Measurements from ENCODE around the gene OR52K1.
"Not testable (repeated sequence)": the region's sequence is repeated elsewhere in the genome, so short reads cannot be mapped to it uniquely, and the experiment has no call there.

OR52K1 gene

DNA sequence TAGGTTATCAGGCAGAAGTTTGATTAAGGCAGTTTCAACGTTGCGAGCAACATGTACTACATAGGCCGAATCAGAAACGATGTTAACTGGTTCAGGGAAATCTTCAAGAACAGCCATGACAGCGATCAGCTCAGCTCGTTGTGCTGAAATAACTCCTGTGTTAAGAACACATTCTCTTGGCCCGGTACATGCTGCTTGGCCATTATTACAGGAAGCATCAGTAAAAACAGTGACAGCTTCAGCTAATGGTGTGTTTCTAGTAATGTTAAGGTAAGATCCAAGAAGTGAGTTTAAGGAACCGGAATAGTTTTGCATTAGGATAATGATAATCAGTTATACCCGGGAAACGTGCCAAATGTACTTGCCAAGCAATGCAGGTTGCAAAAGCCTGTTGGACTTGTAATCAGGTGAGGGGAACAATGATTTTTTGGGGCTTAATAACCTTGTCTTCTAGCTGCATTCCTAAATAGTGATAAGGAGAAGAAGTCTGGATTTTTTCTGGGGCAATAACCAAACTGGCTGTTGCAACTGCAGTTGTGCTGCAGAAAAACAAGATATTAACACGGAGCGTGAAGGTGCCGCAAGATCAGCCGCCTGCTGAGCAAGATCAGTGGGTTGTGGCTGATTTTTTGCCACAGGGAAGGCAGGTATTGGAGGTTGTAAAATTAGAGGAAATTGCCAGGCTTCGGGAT lies 14.3 kb downstream of the OR52K1 start:
- Mint-ChIP-seq H3K27me3 (peaks cover 48% of the 10 kb centered on the region in 2 donors), H3K4me1 (ENCODE audit: low read depth in 2 of 2) (peaks cover 4% of the 10 kb centered on the region in 2 donors), H3K36me3 (ENCODE audit: insufficient read depth) (no peaks in the 10 kb centered on the region), H3K9me3 (no peaks in the 10 kb centered on the region), H3K27ac (no peak overlapping the region), H3K4me3 (no peak overlapping the region)
- no peak for ATAC-seq (replicated peaks)
- no peak for DNase-seq

DNA sequence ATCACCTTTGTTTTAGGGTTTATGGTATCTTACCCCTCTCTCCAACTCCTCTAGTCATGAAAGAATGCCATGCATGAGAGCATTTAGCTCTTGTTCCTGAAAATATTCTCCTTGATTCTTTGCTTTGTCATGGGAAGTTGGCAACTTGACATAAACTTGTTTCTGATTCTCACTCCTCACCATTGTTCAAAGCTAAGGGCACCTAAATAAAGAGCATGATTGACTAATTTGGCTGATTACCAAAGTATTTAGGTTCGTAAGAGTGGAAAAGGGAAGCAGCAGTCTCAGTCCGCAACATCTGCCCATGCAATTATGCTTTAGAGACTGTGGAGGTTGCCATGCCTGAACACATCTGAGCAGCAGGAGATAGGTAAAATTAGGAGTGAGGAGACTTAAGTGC lies 26.4 kb downstream of the OR52K1 start:
- DNase-seq (no peak), ATAC-seq (replicated peaks) (no peak)
- no peak overlapping the region for H3K27ac Mint-ChIP-seq
- peaks cover 0 to 2% of the 10 kb centered on the region in 2 donors for H3K9me3 Mint-ChIP-seq
- no peaks in the 10 kb centered on the region for H3K36me3 Mint-ChIP-seq (ENCODE audit: insufficient read depth)
- no peaks in the 10 kb centered on the region for H3K4me1 Mint-ChIP-seq (ENCODE audit: low read depth in 2 of 2)
- H3K27me3 Mint-ChIP-seq: peaks cover 45 to 46% of the 10 kb centered on the region in 2 donors
- no peak overlapping the region for H3K4me3 Mint-ChIP-seq

DNA sequence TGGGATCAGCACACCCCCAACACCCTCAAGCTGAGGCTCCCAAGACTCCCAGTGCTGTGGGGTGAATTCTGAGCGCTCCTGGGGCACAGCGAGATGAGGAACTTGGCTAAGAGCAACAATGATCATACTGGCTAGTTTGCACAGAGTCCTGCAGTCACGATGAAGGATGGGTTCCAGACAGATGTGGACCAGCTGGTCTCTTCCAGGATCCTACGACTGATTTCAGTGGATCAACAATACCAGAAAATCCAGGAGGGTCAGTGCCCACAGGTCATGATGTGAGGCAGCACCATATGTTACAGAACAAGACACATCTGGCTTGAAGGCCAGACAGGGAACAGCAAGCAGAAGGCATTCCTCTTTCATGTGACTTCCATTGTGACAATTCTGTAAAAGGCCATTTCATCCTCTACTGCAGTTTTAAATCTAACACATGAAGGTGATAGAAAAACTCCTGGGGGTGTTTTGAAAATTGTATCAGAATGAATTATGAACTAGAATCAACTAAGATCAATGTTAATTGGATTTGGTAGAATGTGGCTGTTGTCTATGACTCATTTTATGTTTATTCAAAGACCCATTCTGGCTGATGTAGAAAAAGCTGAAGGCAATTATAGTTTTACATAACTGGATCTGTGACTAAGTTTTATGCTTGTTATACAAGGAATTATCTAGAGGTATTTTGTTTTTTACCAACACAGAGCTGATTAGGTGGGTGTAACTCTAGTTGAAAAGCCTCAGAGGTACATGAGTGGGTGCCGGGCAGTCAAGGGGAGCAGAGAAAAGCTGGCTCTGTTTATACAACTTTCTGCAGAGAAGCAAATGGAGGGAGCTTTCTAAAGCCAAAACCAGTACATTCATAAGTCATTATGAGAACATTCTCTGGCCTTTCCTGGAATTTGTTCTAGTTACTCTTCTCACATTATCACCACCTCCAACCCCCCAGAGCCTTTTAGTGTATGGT lies 29.1 kb downstream of the OR52K1 start:
- no peak for DNase-seq
- H3K4me3 Mint-ChIP-seq: no peak overlapping the region

DNA sequence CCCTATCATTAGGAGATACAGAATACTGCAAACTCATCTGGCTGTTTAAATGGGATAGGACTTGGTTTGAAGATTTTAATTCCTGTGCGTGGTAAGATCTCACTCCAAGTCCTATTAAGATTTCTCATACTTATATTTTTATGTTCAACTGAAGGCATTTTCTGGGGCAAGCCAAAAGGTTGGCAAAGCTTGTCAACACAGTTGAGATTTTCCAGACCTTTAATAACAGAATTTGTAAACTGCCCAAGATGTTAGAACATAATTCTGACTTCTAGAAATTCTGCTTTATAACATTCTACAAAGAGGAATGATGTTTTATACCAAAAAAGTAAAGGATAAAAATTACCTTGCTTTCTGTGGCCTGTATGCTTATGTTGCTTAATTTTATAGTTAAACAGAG lies 31.8 kb downstream of the OR52K1 start:
- Mint-ChIP-seq H3K4me1 (ENCODE audit: low read depth in 2 of 2) (no peaks in the 10 kb centered on the region), H3K27ac (no peak overlapping the region), H3K4me3 (no peak overlapping the region), H3K9me3 (no peaks in the 10 kb centered on the region), H3K36me3 (ENCODE audit: insufficient read depth) (no peaks in the 10 kb centered on the region), H3K27me3 (peaks cover 12 to 21% of the 10 kb centered on the region in 2 donors)
- ATAC-seq (replicated peaks) (no peak), DNase-seq (no peak)

More for the DNA sequence above, 29.1 kb downstream of the OR52K1 start:
- H3K27ac Mint-ChIP-seq: no peak overlapping the region
- no peak for ATAC-seq (replicated peaks)
- no peaks in the 10 kb centered on the region for H3K4me1 Mint-ChIP-seq (ENCODE audit: low read depth in 2 of 2)
- no peaks in the 10 kb centered on the region for H3K36me3 Mint-ChIP-seq (ENCODE audit: insufficient read depth)
- peaks cover 35% of the 10 kb centered on the region in 2 donors for H3K27me3 Mint-ChIP-seq
- H3K9me3 Mint-ChIP-seq: peaks cover 0 to 2% of the 10 kb centered on the region in 2 donors

DNA sequence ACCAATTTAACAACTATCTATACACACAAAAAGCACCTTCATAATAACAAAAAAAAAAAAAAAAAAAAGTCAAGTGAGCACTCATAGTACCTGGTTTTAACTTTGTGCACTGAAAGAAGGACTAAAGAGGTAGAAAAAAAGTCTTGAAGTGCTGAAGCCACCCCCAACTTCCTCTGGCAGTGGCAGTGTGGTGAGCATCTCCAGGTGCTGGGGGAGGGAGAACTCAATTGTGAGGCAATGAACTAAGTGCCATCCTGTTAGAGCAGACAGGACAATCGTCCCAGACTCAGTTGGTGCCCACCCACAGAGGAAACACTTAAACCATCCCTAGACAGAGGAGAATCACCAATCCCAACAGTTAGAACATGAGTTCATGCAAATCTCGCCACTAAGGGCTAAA lies 39.9 kb downstream of the OR52K1 start:
- Mint-ChIP-seq H3K4me1 (ENCODE audit: low read depth in 2 of 2) (no peaks in the 10 kb centered on the region), H3K4me3 (no peak overlapping the region), H3K27ac (no peak overlapping the region), H3K9me3 (no peaks in the 10 kb centered on the region), H3K36me3 (ENCODE audit: insufficient read depth) (no peaks in the 10 kb centered on the region), H3K27me3 (peaks cover 41 to 83% of the 10 kb centered on the region in 2 donors)
- DNase-seq: no peak
- no peak for ATAC-seq (replicated peaks)

- DNase-seq (no peak), ATAC-seq (replicated peaks) (no peak)
- Mint-ChIP-seq H3K36me3 (ENCODE audit: insufficient read depth) (no peaks in the 10 kb centered on the region), H3K27ac (no peak overlapping the region), H3K4me3 (no peak overlapping the region), H3K4me1 (ENCODE audit: low read depth in 2 of 2) (no peaks in the 10 kb centered on the region), H3K9me3 (no peaks in the 10 kb centered on the region), H3K27me3 (peaks cover 41 to 83% of the 10 kb centered on the region in 2 donors)
Observed at GRCh38 chr11:4522752-4523151, 40.3 kb downstream of the OR52K1 start.

DNA sequence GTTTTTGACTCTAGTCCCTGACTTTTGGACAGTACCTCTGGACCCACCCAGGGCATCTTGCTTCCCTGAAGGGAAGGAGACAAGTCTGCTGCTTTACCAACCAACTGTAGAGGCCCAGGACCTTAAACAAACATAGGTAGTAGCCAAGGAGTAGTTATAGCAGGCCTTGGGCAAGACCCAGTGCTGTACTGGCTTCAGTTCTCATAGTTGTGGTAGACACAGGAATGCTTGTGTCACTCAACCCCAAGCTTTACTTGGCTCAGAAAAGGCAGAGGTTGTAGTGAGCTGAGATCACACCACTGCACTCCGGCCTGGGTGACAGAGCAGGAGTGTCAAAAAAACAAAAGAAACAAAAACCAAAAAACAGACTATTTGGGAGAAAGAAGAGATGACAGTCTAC lies 41.2 kb downstream of the OR52K1 start:
- Mint-ChIP-seq H3K4me1 (ENCODE audit: low read depth in 2 of 2) (no peaks in the 10 kb centered on the region), H3K36me3 (ENCODE audit: insufficient read depth) (no peaks in the 10 kb centered on the region), H3K9me3 (no peaks in the 10 kb centered on the region), H3K27ac (no peak overlapping the region), H3K4me3 (no peak overlapping the region), H3K27me3 (peaks cover 50 to 92% of the 10 kb centered on the region in 2 donors)
- DNase-seq (no peak), ATAC-seq (replicated peaks) (no peak)

- Mint-ChIP-seq H3K27ac (no peak overlapping the region), H3K36me3 (ENCODE audit: insufficient read depth) (no peaks in the 10 kb centered on the region), H3K9me3 (peaks cover 0 to 2% of the 10 kb centered on the region in 2 donors), H3K27me3 (peaks cover 53 to 57% of the 10 kb centered on the region in 2 donors), H3K4me1 (ENCODE audit: low read depth in 2 of 2) (no peaks in the 10 kb centered on the region), H3K4me3 (no peak overlapping the region)
- no peak for ATAC-seq (replicated peaks)
- DNase-seq: no peak
Observed at GRCh38 chr11:4527926-4528325, 45.5 kb downstream of the OR52K1 start.

DNA sequence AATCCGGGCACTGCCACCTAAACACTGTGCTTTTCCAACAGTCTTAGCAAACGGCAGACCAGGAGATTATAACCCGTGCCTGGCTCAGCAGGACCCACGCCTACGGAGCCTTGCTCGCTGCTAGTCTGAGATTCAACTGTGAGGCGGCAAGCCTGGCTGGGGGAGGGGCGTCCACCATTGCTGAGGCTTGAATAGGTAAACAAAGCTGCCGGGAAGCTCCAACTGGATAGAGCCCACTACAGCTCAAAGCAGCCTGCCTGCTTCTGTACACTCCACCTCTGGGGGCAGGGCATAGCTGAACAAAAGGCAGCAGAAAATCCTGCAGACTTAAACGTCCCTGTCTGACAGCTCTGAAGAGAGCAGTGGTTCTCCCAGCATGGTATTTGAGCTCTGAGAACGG lies 49.2 kb downstream of the OR52K1 start:
- not testable (repeated sequence) for DNase-seq; H3K27ac Mint-ChIP-seq; H3K9me3 Mint-ChIP-seq; H3K36me3 Mint-ChIP-seq (ENCODE audit: insufficient read depth); ATAC-seq (replicated peaks); H3K4me3 Mint-ChIP-seq; H3K4me1 Mint-ChIP-seq (ENCODE audit: low read depth in 2 of 2)
- peaks cover 29 to 32% of the 10 kb centered on the region in 2 donors for H3K27me3 Mint-ChIP-seq

DNA sequence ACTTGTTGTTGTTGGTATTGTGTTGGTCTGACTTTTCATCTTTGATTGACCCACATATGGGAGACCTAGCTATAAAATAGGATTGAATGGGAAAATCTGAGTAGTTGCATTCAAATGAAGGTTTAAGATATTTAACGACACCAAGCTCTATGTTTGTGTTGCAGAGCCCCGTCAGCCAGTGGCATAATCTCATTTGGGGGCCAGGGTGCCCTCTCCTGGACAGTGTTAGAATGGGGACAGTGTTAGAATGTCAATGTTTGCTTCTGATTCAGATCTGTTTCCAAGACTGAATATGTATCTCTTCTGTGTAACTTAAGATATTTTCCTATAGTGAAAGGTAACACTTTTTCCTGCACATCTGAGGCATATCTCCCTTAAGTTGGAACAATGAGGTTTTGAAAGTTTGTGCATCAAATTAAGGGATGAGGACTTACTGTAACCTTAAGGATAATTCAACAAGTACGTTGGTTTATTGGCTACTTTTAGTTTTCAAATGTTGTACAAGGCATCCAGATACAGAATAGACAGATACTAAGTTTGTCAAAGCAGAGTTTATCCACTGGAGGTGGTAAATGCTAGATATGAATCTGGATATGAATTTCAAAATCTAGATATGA lies 57.3 kb downstream of the OR52K1 start:
- H3K27ac Mint-ChIP-seq: no peak overlapping the region
- DNase-seq: peak; percentile 11 to 43 (median 27)
- no peaks in the 10 kb centered on the region for H3K4me1 Mint-ChIP-seq (ENCODE audit: low read depth in 2 of 2)

DNA sequence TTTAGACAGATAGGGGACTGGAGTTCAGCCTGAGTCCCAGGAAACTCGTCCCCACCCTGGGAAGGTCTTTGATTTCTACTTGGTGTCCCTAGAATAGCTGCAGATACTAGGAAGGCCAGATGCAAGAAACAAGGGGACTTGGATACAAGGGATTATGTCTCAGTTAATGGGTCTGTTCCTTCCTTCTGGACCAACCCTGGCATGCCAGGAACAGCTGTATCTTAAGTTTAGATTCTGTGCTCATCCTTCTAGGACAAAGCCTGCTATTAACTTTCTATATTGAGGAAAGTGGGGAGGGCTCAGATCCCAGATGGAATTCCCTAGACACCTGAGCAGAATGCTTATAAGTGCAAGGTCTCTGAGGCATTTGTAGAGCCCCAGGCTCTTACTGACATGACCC lies 58.6 kb downstream of the OR52K1 start:
- H3K27me3 Mint-ChIP-seq: peaks cover 33 to 67% of the 10 kb centered on the region in 2 donors
- no peaks in the 10 kb centered on the region for H3K9me3 Mint-ChIP-seq
- no peak overlapping the region for H3K4me3 Mint-ChIP-seq
- H3K4me1 Mint-ChIP-seq (ENCODE audit: low read depth in 2 of 2): no peaks in the 10 kb centered on the region
- no peak for DNase-seq
- no peak for ATAC-seq (replicated peaks)
- H3K36me3 Mint-ChIP-seq (ENCODE audit: insufficient read depth): no peaks in the 10 kb centered on the region
- no peak overlapping the region for H3K27ac Mint-ChIP-seq

More for the DNA sequence above, 57.3 kb downstream of the OR52K1 start:
- H3K36me3 Mint-ChIP-seq (ENCODE audit: insufficient read depth): no peaks in the 10 kb centered on the region
- ATAC-seq (replicated peaks): peak; percentile 37
- peaks cover 24 to 63% of the 10 kb centered on the region in 2 donors for H3K27me3 Mint-ChIP-seq
- no peaks in the 10 kb centered on the region for H3K9me3 Mint-ChIP-seq
- no peak overlapping the region for H3K4me3 Mint-ChIP-seq

Data from effector memory CD8-positive, alpha-beta T cell (primary cell).